ENCODE measurements around the gene PSMD13. TPM values are rescaled to one million over a fixed set of nuclear protein-coding genes. Genes with fewer than 3 reads are reported as not detected.

Gene PSMD13
- polyA plus RNA-seq, 1 experiment = 187 TPM

GRCh38 chr11:297051-297585 is 60.3 kb downstream of the PSMD13 start:
- DNase-seq (ENCODE audit: low read depth) = no peak
- ChIA-PET POLR2A (interaction anchor here (0.5 kb wide), 1 partner anchor 114 kb away, joined by 4 read pairs; no protein-coding TSS in a partner anchor), CTCF (no interaction called here)
- no peak for TF ChIP-seq CTCF (IDR thresholded peaks at IDR 0.05; ENCODE audit: insufficient read depth, low read depth, low read length)
- Histone ChIP-seq H3K4me3 (ENCODE audit: low read depth, low read length) (no peak overlapping the region), H3K36me3 (ENCODE audit: control insufficient read depth, insufficient read depth, low read length) (peaks cover 5% of the 10 kb centered on the region), H3K27me3 (ENCODE audit: control insufficient read depth, insufficient read depth, low read length) (peaks cover 6% of the 10 kb centered on the region)

- TF ChIP-seq CTCF (IDR thresholded peaks at IDR 0.05; ENCODE audit: insufficient read depth, low read depth, low read length) = no peak
- ChIA-PET CTCF (no interaction called here), POLR2A (interaction anchor here (0.5 kb wide), 1 partner anchor 113 kb away, joined by 4 read pairs; no protein-coding TSS in a partner anchor)
- peaks cover 6% of the 10 kb centered on the region for H3K27me3 ChIP-seq (ENCODE audit: control insufficient read depth, insufficient read depth, low read length)
- DNase-seq (ENCODE audit: low read depth) = no peak
- no peak overlapping the region for H3K4me3 ChIP-seq (ENCODE audit: low read depth, low read length)
- peaks cover 5% of the 10 kb centered on the region for H3K36me3 ChIP-seq (ENCODE audit: control insufficient read depth, insufficient read depth, low read length)
Measured at GRCh38 chr11:297586-298405, 61.0 kb downstream of the PSMD13 start.

GRCh38 chr11:298406-299065 is 61.8 kb downstream of the PSMD13 start:
- ChIA-PET POLR2A (no interaction called here), CTCF (interaction anchor here (1.3 kb wide), 1 partner anchor 73 kb away, joined by 3 read pairs; no protein-coding TSS in a partner anchor)
- DNase-seq (ENCODE audit: low read depth) = no peak
- peaks cover 4% of the 10 kb centered on the region for H3K36me3 ChIP-seq (ENCODE audit: control insufficient read depth, insufficient read depth, low read length)
- H3K4me3 ChIP-seq (ENCODE audit: low read depth, low read length) = no peak overlapping the region
- peaks cover 6% of the 10 kb centered on the region for H3K27me3 ChIP-seq (ENCODE audit: control insufficient read depth, insufficient read depth, low read length)
- no peak for TF ChIP-seq CTCF (IDR thresholded peaks at IDR 0.05; ENCODE audit: insufficient read depth, low read depth, low read length)

GRCh38 chr11:299081-299891 is 62.5 kb downstream of the PSMD13 start, which contains the start of gene IFITM5:
IFITM5 (minus strand) TSS chr11:299526; CDS start chr11:299490, 36 bp downstream.
- DNase-seq (ENCODE audit: low read depth) = no peak
- Histone ChIP-seq H3K4me3 (ENCODE audit: low read depth, low read length) (no peak within 1 kb of the TSS), H3K36me3 (ENCODE audit: control insufficient read depth, insufficient read depth, low read length) (peaks cover 2% of the 10 kb centered on the region; the same call in 1 of the 2 replicates), H3K27me3 (ENCODE audit: control insufficient read depth, insufficient read depth, low read length) (peaks cover 6% of the 10 kb centered on the region)
- ChIA-PET POLR2A (no interaction called here), CTCF (interaction anchor here (0.8 to 1.3 kb wide), 2 partner anchors 72 to 256 kb away, joined by 3 read pairs; no protein-coding TSS in a partner anchor)
- no peak for TF ChIP-seq CTCF (IDR thresholded peaks at IDR 0.05; ENCODE audit: insufficient read depth, low read depth, low read length)
